Endothelial cell of umbilical vein (primary cell): Measurements from ENCODE around the gene LMAN2L. TPM values are rescaled to one million over a fixed set of nuclear protein-coding genes. Genes with fewer than 3 reads are reported as not detected.

ENCODE experiments used
- BruUV-seq: library from RNA; stranded (reverse); fragments of 400-500 nt; replicated peaks from 2 replicates; lab custom pipeline; 2021; lab: Mats Ljungman, UMichigan
- CTCF ChIA-PET: fragments of 300-600, 350-600 bp; sonication (Branson Sonifier 250); formaldehyde crosslinking; loops from one replicate; lab custom pipeline; 2021; ENCODE audit warnings: antibody characterized with exemption, inconsistent platforms; lab: Charles Lee
- POLR2A ChIA-PET: fragments of 300-600, 350-600 bp; sonication (Branson Sonifier 250); formaldehyde crosslinking; loops from one replicate; lab custom pipeline; 2021; ENCODE audit warnings: antibody characterized with exemption, inconsistent platforms; lab: Charles Lee
- DNase-seq: peaks from one replicate; pipeline ENCODE4 v3.0.0-alpha.2; 2011; ENCODE audit warnings: low read depth, low spot score
- FAIRE-seq: peaks from 2 replicates; lab custom pipeline; 2011; peaks lifted over from hg19 to GRCh38; lab: Jason Lieb, UNC
- H2AFZ ChIP-seq: 2 replicates; pipeline ENCODE4 v1.6.0; 2012; ENCODE audit warnings: low read depth, low read length, control low read depth, inconsistent platforms
- H3K27ac ChIP-seq: 2 replicates; pipeline ENCODE4 v1.5.1; 2011; ENCODE audit warnings: low read depth, mild to moderate bottlenecking, control low read depth, low read length, moderate library complexity; ENCODE audit not compliant: insufficient read depth
- H3K27me3 ChIP-seq, 2 experiments: 2 replicates each; pipeline versions ENCODE4 v1.6.0 to v1.6.1; 2011; ENCODE audit warnings: low read length in 2 of 2, mixed read lengths in 1 of 2; ENCODE audit not compliant: control insufficient read depth in 2 of 2, insufficient read depth in 2 of 2
- H3K36me3 ChIP-seq, 2 experiments: 2 replicates in 1 of 2; 3 replicates in 1 of 2; pipeline ENCODE4 v1.5.1; 2011; ENCODE audit warnings: low read length in 2 of 2, mild to moderate bottlenecking in 1 of 2, moderate library complexity in 1 of 2; ENCODE audit not compliant: control insufficient read depth in 2 of 2, insufficient read depth in 2 of 2; ENCODE audit errors: extremely low read depth in 1 of 2
- H3K4me1 ChIP-seq: 3 replicates; pipeline ENCODE4 v1.5.1; 2011; ENCODE audit warnings: mild to moderate bottlenecking, low read length; ENCODE audit not compliant: control insufficient read depth, insufficient read depth; ENCODE audit errors: extremely low read depth
- H3K4me2 ChIP-seq: 2 replicates; pipeline ENCODE4 v1.6.1; 2011; ENCODE audit warnings: low read length, control low read depth, mixed read lengths; ENCODE audit not compliant: insufficient read depth
- H3K4me3 ChIP-seq, 3 experiments: fragments of 200-600 bp in 1 of 3; sonication (generic), shearing (Covaris generic) in 1 of 3; replicated peaks in 1 of 3; 2 replicates each; pipeline ENCODE4 v1.5.1; 2011 to 2016; ENCODE audit warnings: control low read depth in 3 of 3, low read length in 3 of 3, mild to moderate bottlenecking in 2 of 3, inconsistent platforms in 1 of 3, low read depth in 1 of 3, moderate library complexity in 1 of 3; ENCODE audit not compliant: insufficient read depth in 1 of 3
- H3K79me2 ChIP-seq: 2 replicates; pipeline ENCODE4 v1.6.0; 2012; ENCODE audit warnings: low read length, inconsistent platforms; ENCODE audit not compliant: control insufficient read depth, insufficient read depth
- H3K9ac ChIP-seq: replicated peaks from 2 replicates; pipeline ENCODE3; 2011; ENCODE audit warnings: low read length, control low read depth; ENCODE audit not compliant: insufficient read depth; ENCODE audit errors: extremely low read depth
- H3K9me1 ChIP-seq: replicated peaks from 3 replicates; pipeline ENCODE4 v1.6.0; 2011; ENCODE audit warnings: mild to moderate bottlenecking, low read length; ENCODE audit not compliant: control insufficient read depth, insufficient read depth; ENCODE audit errors: extremely low read depth
- H3K9me3 ChIP-seq: replicated peaks from 2 replicates; pipeline ENCODE4 v1.5.1; 2012; ENCODE audit warnings: low read length, inconsistent platforms; ENCODE audit not compliant: control insufficient read depth, insufficient read depth
- H4K20me1 ChIP-seq: replicated peaks from 2 replicates; pipeline ENCODE3; 2011; ENCODE audit warnings: mild to moderate bottlenecking, low read length; ENCODE audit not compliant: control insufficient read depth, insufficient read depth; ENCODE audit errors: extremely low read depth
- EZH2 ChIP-seq: IDR thresholded peaks from 2 replicates; pipeline ENCODE4 v1.6.1; 2012; ENCODE audit warnings: borderline replicate concordance, low read depth, mild to moderate bottlenecking, moderate library complexity, low read length, inconsistent platforms; ENCODE audit not compliant: severe bottlenecking
- FOS ChIP-seq: IDR thresholded peaks from 2 replicates; pipeline ENCODE4 v1.6.1; 2011; ENCODE audit warnings: mild to moderate bottlenecking, low read length, moderate library complexity, borderline replicate concordance; ENCODE audit not compliant: insufficient read depth
- GATA2 ChIP-seq: IDR thresholded peaks from 2 replicates; pipeline ENCODE4 v1.7.0; 2011; ENCODE audit warnings: low read depth, mild to moderate bottlenecking, moderate library complexity, mixed read lengths, low read length; ENCODE audit not compliant: insufficient read length, insufficient read depth
- JUN ChIP-seq: IDR thresholded peaks from 2 replicates; pipeline ENCODE4 v1.6.1; 2011; ENCODE audit warnings: borderline replicate concordance, low read depth; ENCODE audit not compliant: insufficient read length, insufficient read depth
- MYC ChIP-seq: IDR thresholded peaks from one replicate; pipeline ENCODE4 v1.6.1; 2011; ENCODE audit warnings: mild to moderate bottlenecking, low read depth, low read length
- POLR2A ChIP-seq: IDR thresholded peaks from 2 replicates; pipeline ENCODE4 v1.6.1; 2012; ENCODE audit warnings: low read depth, mild to moderate bottlenecking, control low read depth, low read length
- POLR2AphosphoS5 ChIP-seq: IDR thresholded peaks from 2 replicates; pipeline ENCODE4 v1.6.1; 2012; ENCODE audit warnings: low read depth, mild to moderate bottlenecking, control low read depth, low read length, moderate library complexity; ENCODE audit not compliant: insufficient read depth
- dilution Hi-C: fragments of 300-500 bp; cut with MboI; formaldehyde crosslinking; loops from one replicate; pipeline ENCODE4 v1.15.0; 2019; ENCODE audit warnings: low sequenced_read_pairs; ENCODE audit not compliant: extremely low pct_ligation_motif_present
- intact Hi-C: fragments of 100-400 bp; cut with micrococcal nuclease; formaldehyde crosslinking; loops from one replicate; pipeline ENCODE4 v1.10.0; 2022
- polyA plus RNA-seq, 4 experiments: library from polyadenylated mRNA; depleted of rRNA in 3 of 4; stranded (reverse) in 3 of 4; unstranded in 1 of 4; fragments of >200 nt; gene quantifications; 2 replicates each; pipeline versions ENCODE4 v1.2.1 to v1.2.3, GENCODE V29; 2011 to 2012; ENCODE audit warnings: missing spikeins in 1 of 4
- total RNA-seq: library from RNA; stranded (reverse); gene quantifications from 2 replicates; pipeline ENCODE4 v1.2.3, GENCODE V29; 2021
- TF ChIP-seq, protein P1 (sequence below): IDR thresholded peaks from 2 replicates; pipeline ENCODE4 v1.6.1; 2011; ENCODE audit not compliant: insufficient read depth, insufficient read length
- TF ChIP-seq, protein P2 (sequence below), 2 donors: IDR thresholded peaks; 1 replicate in 1 of 2; 2 replicates in 1 of 2; pipeline ENCODE4 v1.5.1; 2011; ENCODE audit warnings: low read length in 2 of 2, mild to moderate bottlenecking in 2 of 2, moderate library complexity in 2 of 2, control low read depth in 1 of 2, inconsistent platforms in 1 of 2, low read depth in 1 of 2; ENCODE audit not compliant: insufficient read depth in 1 of 2; ENCODE audit errors: extremely low read depth in 1 of 2

The LMAN2L gene
- total and polyA plus RNA-seq, 2 donors (not counting 3 experiments of a cell fraction or from before 2014, with no cell fraction given): 15.4 to 20.5 TPM

DNA sequence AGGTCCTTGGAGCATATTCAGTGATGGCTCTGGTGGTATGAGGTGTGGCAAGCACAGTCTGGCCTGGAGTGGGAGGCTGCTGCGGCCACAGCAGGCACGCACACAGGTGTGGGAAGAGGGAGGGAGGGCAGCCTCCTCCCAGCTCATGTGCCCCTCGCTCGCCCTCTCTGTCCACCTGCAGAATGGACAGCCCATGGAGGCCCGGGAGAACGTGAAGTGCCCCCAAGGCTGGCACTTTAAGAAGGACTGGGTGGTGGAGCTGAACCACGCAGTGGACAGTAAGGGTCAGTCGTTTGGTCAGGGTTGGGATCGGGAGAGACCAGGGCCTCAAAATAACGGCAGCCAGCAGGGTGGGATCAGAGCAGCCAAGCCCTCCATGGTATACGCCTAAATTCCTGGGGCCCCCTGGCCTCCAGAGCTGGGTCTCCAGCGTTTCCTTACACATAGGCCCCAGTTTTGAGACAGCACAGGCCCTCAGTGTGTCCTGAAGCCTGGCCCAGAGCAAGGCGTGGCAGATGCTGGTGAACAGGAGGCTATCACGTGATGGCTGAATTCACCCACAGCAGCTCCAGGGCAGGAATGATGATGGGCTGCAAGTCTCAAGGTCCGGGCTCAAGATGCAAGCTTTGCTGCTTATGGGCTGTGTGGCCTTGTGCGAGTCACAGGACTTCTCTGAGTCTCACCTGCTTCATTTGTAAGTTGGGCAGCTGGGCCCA lies 49.4 kb downstream of the LMAN2L start:
- no peak overlapping the region for H3K9ac ChIP-seq
- dilution Hi-C loops: no loop called here

DNA sequence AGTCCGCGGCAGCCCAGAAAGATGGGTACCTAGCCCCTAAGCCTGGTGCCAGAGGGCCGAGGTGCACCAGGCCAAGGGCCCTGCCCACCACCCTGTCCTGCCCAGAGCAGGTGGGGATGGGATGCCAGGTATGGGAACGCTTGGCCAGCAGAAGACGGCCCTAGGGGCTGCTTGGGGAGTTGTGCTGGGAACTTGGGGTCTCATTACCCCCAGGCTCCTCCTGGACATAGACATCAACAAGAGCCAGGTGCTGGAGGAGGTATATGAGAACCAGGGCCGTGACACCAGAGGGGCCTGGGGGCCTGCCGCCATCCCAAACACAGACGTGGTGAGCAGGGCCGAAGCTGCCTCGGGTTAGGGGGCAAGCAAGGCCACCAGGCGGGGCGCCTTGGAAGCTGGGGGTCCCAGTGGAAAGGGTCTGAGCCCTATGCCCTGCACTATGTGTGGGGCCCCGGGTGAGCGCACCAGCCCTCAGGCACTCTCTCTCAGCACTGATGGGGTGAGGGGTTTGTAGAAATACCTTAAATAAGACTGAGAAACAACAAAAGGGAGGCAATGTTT lies 50.4 kb downstream of the LMAN2L start:
- dilution Hi-C loops: no loop called here
- CTCF ChIA-PET: no interaction called here

More for the DNA sequence above, 49.4 kb downstream of the LMAN2L start:
- ChIA-PET CTCF (no interaction called here), POLR2A (no interaction called here)
- no peak for TF ChIP-seq GATA2
- TF ChIP-seq EZH2: no peak
- TF ChIP-seq MYC: no peak
- TF ChIP-seq POLR2A: no peak
- H3K4me2 ChIP-seq: no peak overlapping the region
- BruUV-seq: no TSS peak
- no peak overlapping the region for H3K27ac ChIP-seq
- FAIRE-seq: no peak
- H3K79me2 ChIP-seq: no peaks in the 10 kb centered on the region
- intact Hi-C loops: no loop called here
- no peak for DNase-seq
- no peaks in the 10 kb centered on the region for H3K27me3 ChIP-seq
- no peaks in the 10 kb centered on the region for H3K9me1 ChIP-seq
- no peak overlapping the region for H2AFZ ChIP-seq
- H4K20me1 ChIP-seq: no peaks in the 10 kb centered on the region
- H3K9me3 ChIP-seq: no peaks in the 10 kb centered on the region
- no peaks in the 10 kb centered on the region for H3K36me3 ChIP-seq
- H3K4me3 ChIP-seq: no peak overlapping the region
- no peaks in the 10 kb centered on the region for H3K4me1 ChIP-seq

More for the DNA sequence above, 50.4 kb downstream of the LMAN2L start:
- FAIRE-seq (no peak), DNase-seq (no peak)
- no peaks in the 10 kb centered on the region for H3K9me1 ChIP-seq
- no peak overlapping the region for H2AFZ ChIP-seq
- TF ChIP-seq POLR2A: no peak
- TF ChIP-seq EZH2: no peak
- TF ChIP-seq, protein P1, sequence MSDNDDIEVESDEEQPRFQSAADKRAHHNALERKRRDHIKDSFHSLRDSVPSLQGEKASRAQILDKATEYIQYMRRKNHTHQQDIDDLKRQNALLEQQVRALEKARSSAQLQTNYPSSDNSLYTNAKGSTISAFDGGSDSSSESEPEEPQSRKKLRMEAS: no peak
- TF ChIP-seq MYC: no peak
- no peak for TF ChIP-seq JUN
- TF ChIP-seq, protein P2, sequence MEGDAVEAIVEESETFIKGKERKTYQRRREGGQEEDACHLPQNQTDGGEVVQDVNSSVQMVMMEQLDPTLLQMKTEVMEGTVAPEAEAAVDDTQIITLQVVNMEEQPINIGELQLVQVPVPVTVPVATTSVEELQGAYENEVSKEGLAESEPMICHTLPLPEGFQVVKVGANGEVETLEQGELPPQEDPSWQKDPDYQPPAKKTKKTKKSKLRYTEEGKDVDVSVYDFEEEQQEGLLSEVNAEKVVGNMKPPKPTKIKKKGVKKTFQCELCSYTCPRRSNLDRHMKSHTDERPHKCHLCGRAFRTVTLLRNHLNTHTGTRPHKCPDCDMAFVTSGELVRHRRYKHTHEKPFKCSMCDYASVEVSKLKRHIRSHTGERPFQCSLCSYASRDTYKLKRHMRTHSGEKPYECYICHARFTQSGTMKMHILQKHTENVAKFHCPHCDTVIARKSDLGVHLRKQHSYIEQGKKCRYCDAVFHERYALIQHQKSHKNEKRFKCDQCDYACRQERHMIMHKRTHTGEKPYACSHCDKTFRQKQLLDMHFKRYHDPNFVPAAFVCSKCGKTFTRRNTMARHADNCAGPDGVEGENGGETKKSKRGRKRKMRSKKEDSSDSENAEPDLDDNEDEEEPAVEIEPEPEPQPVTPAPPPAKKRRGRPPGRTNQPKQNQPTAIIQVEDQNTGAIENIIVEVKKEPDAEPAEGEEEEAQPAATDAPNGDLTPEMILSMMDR (IDR thresholded peaks at IDR 0.05; ENCODE audit: extremely low read depth in 1 of 2, insufficient read depth in 1 of 2, low read depth in 1 of 2, low read length in 2 of 2): no peak
- no peak for TF ChIP-seq FOS
- no peak for TF ChIP-seq POLR2AphosphoS5
- no peak for TF ChIP-seq GATA2
- POLR2A ChIA-PET: no interaction called here
- no peak overlapping the region for H3K27ac ChIP-seq
- no peak overlapping the region for H3K9ac ChIP-seq
- no peaks in the 10 kb centered on the region for H3K36me3 ChIP-seq
- H3K79me2 ChIP-seq: no peaks in the 10 kb centered on the region
- H3K27me3 ChIP-seq: peaks cover 0 to 4% of the 10 kb centered on the region in 2 experiments
- H3K9me3 ChIP-seq: no peaks in the 10 kb centered on the region
- no peaks in the 10 kb centered on the region for H3K4me1 ChIP-seq
- no TSS peak for BruUV-seq
- no peak overlapping the region for H3K4me3 ChIP-seq
- no peaks in the 10 kb centered on the region for H4K20me1 ChIP-seq
- H3K4me2 ChIP-seq: no peak overlapping the region
- intact Hi-C loops: no loop called here
